NCI-H2227 (cell line): ENCODE data around the gene SERP2.

ENCODE experiments used
- DNase-seq: peaks from one replicate; lab custom pipeline; 2025; ENCODE audit not compliant: unreplicated experiment; lab: John Stamatoyannopoulos, UW

The SERP2 gene

GRCh38 chr13:44432650-44433049 lies 59.0 kb downstream of the SERP2 start:
- no peak for DNase-seq

- DNase-seq, result no peak
Measured at GRCh38 chr13:44433863-44434765, 60.5 kb downstream of the SERP2 start.

GRCh38 chr13:44434766-44435141 lies 61.1 kb downstream of the SERP2 start:
- no peak for DNase-seq

GRCh38 chr13:44435142-44435918 lies 61.7 kb downstream of the SERP2 start:
- peak; percentile 94 for DNase-seq

- no peak for DNase-seq
Measured at GRCh38 chr13:44435919-44436510, 62.4 kb downstream of the SERP2 start.

GRCh38 chr13:44436589-44437337 lies 63.1 kb downstream of the SERP2 start:
- DNase-seq, result peak; percentile 92

- DNase-seq, result peak; percentile 48
Measured at GRCh38 chr13:44437356-44438233, 64.0 kb downstream of the SERP2 start.

- DNase-seq, result no peak
Measured at GRCh38 chr13:44438234-44438579, 64.6 kb downstream of the SERP2 start.

GRCh38 chr13:44439452-44440024 lies 65.9 kb downstream of the SERP2 start:
- DNase-seq, result no peak

- DNase-seq, result peak; percentile 11
Measured at GRCh38 chr13:44440046-44440608, 66.5 kb downstream of the SERP2 start.
